Germinal center (tissue), 1 donor: ENCODE data around the gene GP2.

Experiments
- DNase-seq: peaks from one replicate; pipeline ENCODE4 v3.0.0; 2012; ENCODE audit warnings: mixed read lengths, low spot score

GP2 gene

GRCh38 chr16:20327444-20328041, at the start of gene GP2:
TSS of gene GP2 (minus strand) at chr16:20327513. CDS start at chr16:20326431, 1,082 bp downstream.
- DNase-seq = no peak

GRCh38 chr16:20372701-20373100, 45.4 kb upstream of the GP2 start:
- no peak for DNase-seq

GRCh38 chr16:20369452-20370054, 42.2 kb upstream of the GP2 start:
- DNase-seq = no peak

GRCh38 chr16:20364051-20364450, 36.7 kb upstream of the GP2 start:
- DNase-seq = no peak

- no peak for DNase-seq
Measured at GRCh38 chr16:20363191-20363590, 35.9 kb upstream of the GP2 start.

- DNase-seq = no peak
Measured at GRCh38 chr16:20359997-20360396, 32.7 kb upstream of the GP2 start.

GRCh38 chr16:20355114-20355782, 27.9 kb upstream of the GP2 start:
- no peak for DNase-seq

- no peak for DNase-seq
Measured at GRCh38 chr16:20353379-20353778, 26.1 kb upstream of the GP2 start.

- DNase-seq = no peak
Measured at GRCh38 chr16:20352615-20353014, 25.3 kb upstream of the GP2 start, which contains the start of gene UMOD. TSS of gene UMOD (minus strand) at chr16:20352715. CDS start at chr16:20350737, 1,978 bp downstream.

- DNase-seq = no peak
Measured at GRCh38 chr16:20349615-20350014, 22.3 kb upstream of the GP2 start.

- DNase-seq = no peak
Measured at GRCh38 chr16:20348365-20349185, 21.3 kb upstream of the GP2 start.

GRCh38 chr16:20347666-20348364, 20.5 kb upstream of the GP2 start:
- no peak for DNase-seq

- no peak for DNase-seq
Measured at GRCh38 chr16:20344611-20345010, 17.3 kb upstream of the GP2 start.

- no peak for DNase-seq
Measured at GRCh38 chr16:20339744-20340143, 12.4 kb upstream of the GP2 start.

- no peak for DNase-seq
Measured at GRCh38 chr16:20336955-20337354, 9.6 kb upstream of the GP2 start.

GRCh38 chr16:20334396-20334795, 7.1 kb upstream of the GP2 start:
- no peak for DNase-seq

GRCh38 chr16:20333120-20333519, 5.8 kb upstream of the GP2 start:
- no peak for DNase-seq

GRCh38 chr16:20332411-20332810, 5.1 kb upstream of the GP2 start:
- DNase-seq = no peak

- no peak for DNase-seq
Measured at GRCh38 chr16:20331635-20332034, 4.3 kb upstream of the GP2 start.

GRCh38 chr16:20329392-20330138, 2.3 kb upstream of the GP2 start:
- DNase-seq = no peak

- DNase-seq = no peak
Measured at GRCh38 chr16:20326321-20326720, 992 bp downstream of the GP2 start.
